ENCODE results near the gene MYO5A.

MYO5A gene

DNA sequence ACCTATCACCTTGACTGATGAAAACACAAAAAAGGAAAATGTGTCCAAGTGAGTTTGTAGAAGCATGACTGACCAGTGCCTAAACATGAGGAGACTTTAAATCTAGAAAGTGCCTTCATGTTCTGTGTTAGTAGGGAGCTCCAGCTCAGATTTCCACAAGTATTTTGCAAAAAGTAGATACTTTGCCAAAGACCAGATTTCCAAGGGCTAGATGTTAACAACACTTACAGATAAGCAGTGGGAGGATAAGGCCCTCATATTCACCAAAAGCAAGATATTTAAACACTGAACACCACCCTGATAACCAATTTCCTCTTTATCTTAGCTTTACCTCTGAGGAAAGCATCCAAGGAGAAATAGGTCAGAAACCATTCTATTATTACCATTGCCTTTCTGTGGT lies 91.0 kb downstream of the MYO5A start:
- DNase-seq (ENCODE audit: low read depth in 1 of 2, low spot score in 1 of 2), result no peak
- Histone ChIP-seq H3K27ac (replicated peaks) (no peak overlapping the region), H3K27me3 (ENCODE audit: insufficient read depth, poor library complexity, severe bottlenecking) (no peaks in the 10 kb centered on the region)

GRCh38 chr15:52436981-52437380 lies 91.7 kb downstream of the MYO5A start:
- Histone ChIP-seq H3K27ac (replicated peaks) (no peak overlapping the region), H3K4me3 (replicated peaks; ENCODE audit: insufficient read depth, low read length) (no peak overlapping the region), H3K27me3 (ENCODE audit: insufficient read depth, poor library complexity, severe bottlenecking) (no peaks in the 10 kb centered on the region)
- DNase-seq (ENCODE audit: low read depth in 1 of 2, low spot score in 1 of 2), result no peak
- TF ChIP-seq REST (IDR thresholded peaks at IDR 0.05; ENCODE audit: insufficient replicate concordance, low read depth) (no peak), GABPA (IDR thresholded peaks at IDR 0.05; ENCODE audit: low read depth) (no peak), POLR2AphosphoS5 (IDR thresholded peaks at IDR 0.05; ENCODE audit: low read depth) (no peak), CTCF (IDR thresholded peaks at IDR 0.05; ENCODE audit: insufficient read depth, low read length) (no peak), SPI1 (IDR thresholded peaks at IDR 0.05; ENCODE audit: borderline replicate concordance, low read depth) (no peak)

More for the DNA sequence above, 91.0 kb downstream of the MYO5A start:
- TF ChIP-seq GABPA (IDR thresholded peaks at IDR 0.05; ENCODE audit: low read depth), result no peak
- TF ChIP-seq CTCF (IDR thresholded peaks at IDR 0.05; ENCODE audit: insufficient read depth, low read length), result no peak
- no peak for TF ChIP-seq SPI1 (IDR thresholded peaks at IDR 0.05; ENCODE audit: borderline replicate concordance, low read depth)
- no peak for TF ChIP-seq REST (IDR thresholded peaks at IDR 0.05; ENCODE audit: insufficient replicate concordance, low read depth)
- TF ChIP-seq POLR2AphosphoS5 (IDR thresholded peaks at IDR 0.05; ENCODE audit: low read depth), result no peak
- no peak overlapping the region for H3K4me3 ChIP-seq (replicated peaks; ENCODE audit: insufficient read depth, low read length)

GRCh38 chr15:52434885-52435284 lies 93.8 kb downstream of the MYO5A start:
- Histone ChIP-seq H3K4me3 (replicated peaks; ENCODE audit: insufficient read depth, low read length) (no peak overlapping the region), H3K27me3 (ENCODE audit: insufficient read depth, poor library complexity, severe bottlenecking) (no peaks in the 10 kb centered on the region), H3K27ac (replicated peaks) (no peak overlapping the region)
- no peak for DNase-seq (ENCODE audit: low read depth in 1 of 2, low spot score in 1 of 2)
- TF ChIP-seq GABPA (IDR thresholded peaks at IDR 0.05; ENCODE audit: low read depth) (no peak), REST (IDR thresholded peaks at IDR 0.05; ENCODE audit: insufficient replicate concordance, low read depth) (no peak), POLR2AphosphoS5 (IDR thresholded peaks at IDR 0.05; ENCODE audit: low read depth) (no peak), SPI1 (IDR thresholded peaks at IDR 0.05; ENCODE audit: borderline replicate concordance, low read depth) (no peak), CTCF (IDR thresholded peaks at IDR 0.05; ENCODE audit: insufficient read depth, low read length) (no peak)
